Skeletal muscle tissue (tissue), 4 donors: ENCODE measurements around the gene BCL10. TPM values are rescaled to one million over a fixed set of nuclear protein-coding genes. Genes with fewer than 3 reads are reported as not detected.

Experiments
- H3K27ac ChIP-seq: one replicate; pipeline ENCODE4 v1.7.0; 2013; ENCODE audit warnings: mild to moderate bottlenecking, low read depth, low read length, inconsistent platforms
- H3K27me3 ChIP-seq, 3 donors: one replicate each; pipeline ENCODE4 v1.7.0; 2013; ENCODE audit warnings: low read length in 3 of 3; ENCODE audit not compliant: control insufficient read depth in 3 of 3, insufficient read depth in 3 of 3
- H3K36me3 ChIP-seq, 3 donors: one replicate each; pipeline ENCODE4 v1.7.0; 2013; ENCODE audit warnings: low read length in 3 of 3; ENCODE audit not compliant: control insufficient read depth in 3 of 3, insufficient read depth in 3 of 3
- H3K4me1 ChIP-seq, 3 donors: one replicate each; pipeline ENCODE4 v1.7.0; 2013; ENCODE audit warnings: low read length in 3 of 3, mild to moderate bottlenecking in 3 of 3; ENCODE audit not compliant: control insufficient read depth in 3 of 3, insufficient read depth in 3 of 3
- H3K4me3 ChIP-seq, 3 donors: one replicate each; pipeline ENCODE4 v1.7.0; 2013; ENCODE audit warnings: low read length in 3 of 3
- H3K9ac ChIP-seq, 3 donors: one replicate each; pipeline ENCODE4 v1.7.0; 2013; ENCODE audit warnings: low read length in 3 of 3, mild to moderate bottlenecking in 3 of 3, moderate library complexity in 2 of 3, low read depth in 1 of 3
- H3K9me3 ChIP-seq, 3 donors: one replicate each; pipeline ENCODE4 v1.7.0; 2013; ENCODE audit warnings: low read length in 3 of 3; ENCODE audit not compliant: control insufficient read depth in 3 of 3
- total RNA-seq: library from RNA; depleted of rRNA; stranded (reverse); fragments of >200 nt; gene quantifications from one replicate; pipeline ENCODE4 v1.2.3, GENCODE V29; 2014
- donor health status: Osteomylitis.

The BCL10 gene
- total RNA-seq, 1 donor from 2014 or later, result 15.7 TPM

- H3K4me1 ChIP-seq, result peaks cover 2 to 8% (median 4%) of the 10 kb centered on the region in 3 donors
- no peaks in the 10 kb centered on the region for H3K27me3 ChIP-seq
- no peak overlapping the region for H3K9ac ChIP-seq
- H3K9me3 ChIP-seq, result no peaks in the 10 kb centered on the region
- H3K4me3 ChIP-seq, result no peak overlapping the region
- no peaks in the 10 kb centered on the region for H3K36me3 ChIP-seq
- no peak overlapping the region for H3K27ac ChIP-seq
Observed at GRCh38 chr1:85303440-85304162, 27.2 kb upstream of the BCL10 start.

- Histone ChIP-seq H3K9me3 (no peaks in the 10 kb centered on the region), H3K27ac (no peak overlapping the region), H3K27me3 (no peaks in the 10 kb centered on the region), H3K9ac (no peak overlapping the region), H3K4me1 (peaks cover 8 to 13% (median 12%) of the 10 kb centered on the region in 3 donors), H3K4me3 (no peak overlapping the region), H3K36me3 (no peaks in the 10 kb centered on the region)
Observed at GRCh38 chr1:85300140-85300539, 23.7 kb upstream of the BCL10 start.

GRCh38 chr1:85297855-85298629 lies 21.6 kb upstream of the BCL10 start:
- peak overlapping the region; percentile 54 for H3K27ac ChIP-seq
- no peaks in the 10 kb centered on the region for H3K9me3 ChIP-seq
- H3K9ac ChIP-seq, result peak overlapping the region in 1 of 3 donors; percentile 40
- no peaks in the 10 kb centered on the region for H3K36me3 ChIP-seq
- H3K4me1 ChIP-seq, result peaks cover 8 to 13% (median 12%) of the 10 kb centered on the region in 3 donors
- peak overlapping the region in 2 of 3 donors; percentile 0 to 44 for H3K4me3 ChIP-seq
- no peaks in the 10 kb centered on the region for H3K27me3 ChIP-seq

- Histone ChIP-seq H3K4me3 (peak overlapping the region in 1 of 3 donors; percentile 44), H3K27me3 (no peaks in the 10 kb centered on the region), H3K4me1 (peaks cover 8 to 13% (median 12%) of the 10 kb centered on the region in 3 donors), H3K9ac (peak overlapping the region in 1 of 3 donors; percentile 40), H3K36me3 (no peaks in the 10 kb centered on the region), H3K27ac (peak overlapping the region; percentile 54), H3K9me3 (no peaks in the 10 kb centered on the region)
Observed at GRCh38 chr1:85297538-85297854, 21.1 kb upstream of the BCL10 start.

GRCh38 chr1:85296980-85297379 lies 20.5 kb upstream of the BCL10 start:
- Histone ChIP-seq H3K9ac (no peak overlapping the region), H3K27me3 (no peaks in the 10 kb centered on the region), H3K4me1 (peaks cover 8 to 13% (median 12%) of the 10 kb centered on the region in 3 donors), H3K4me3 (no peak overlapping the region), H3K36me3 (no peaks in the 10 kb centered on the region), H3K9me3 (no peaks in the 10 kb centered on the region), H3K27ac (peak overlapping the region; percentile 54)

GRCh38 chr1:85295654-85296053 lies 19.2 kb upstream of the BCL10 start:
- no peaks in the 10 kb centered on the region for H3K36me3 ChIP-seq
- no peak overlapping the region for H3K4me3 ChIP-seq
- no peak overlapping the region for H3K27ac ChIP-seq
- no peaks in the 10 kb centered on the region for H3K9me3 ChIP-seq
- peak overlapping the region in 1 of 3 donors; percentile 34 for H3K9ac ChIP-seq
- H3K27me3 ChIP-seq, result no peaks in the 10 kb centered on the region
- peaks cover 8 to 13% (median 12%) of the 10 kb centered on the region in 3 donors for H3K4me1 ChIP-seq

GRCh38 chr1:85295006-85295431 lies 18.6 kb upstream of the BCL10 start:
- H3K9ac ChIP-seq, result no peak overlapping the region
- no peak overlapping the region for H3K27ac ChIP-seq
- no peaks in the 10 kb centered on the region for H3K36me3 ChIP-seq
- peaks cover 8 to 13% (median 12%) of the 10 kb centered on the region in 3 donors for H3K4me1 ChIP-seq
- H3K4me3 ChIP-seq, result no peak overlapping the region
- H3K9me3 ChIP-seq, result no peaks in the 10 kb centered on the region
- no peaks in the 10 kb centered on the region for H3K27me3 ChIP-seq

- no peak overlapping the region for H3K9ac ChIP-seq
- H3K4me3 ChIP-seq, result no peak overlapping the region
- H3K27me3 ChIP-seq, result no peaks in the 10 kb centered on the region
- no peaks in the 10 kb centered on the region for H3K36me3 ChIP-seq
- H3K9me3 ChIP-seq, result no peaks in the 10 kb centered on the region
- H3K27ac ChIP-seq, result no peak overlapping the region
- no peaks in the 10 kb centered on the region for H3K4me1 ChIP-seq
Observed at GRCh38 chr1:85290826-85291225, 14.4 kb upstream of the BCL10 start.

- no peaks in the 10 kb centered on the region for H3K36me3 ChIP-seq
- H3K4me3 ChIP-seq, result no peak overlapping the region
- H3K4me1 ChIP-seq, result no peaks in the 10 kb centered on the region
- H3K9ac ChIP-seq, result no peak overlapping the region
- H3K9me3 ChIP-seq, result no peaks in the 10 kb centered on the region
- no peaks in the 10 kb centered on the region for H3K27me3 ChIP-seq
- no peak overlapping the region for H3K27ac ChIP-seq
Observed at GRCh38 chr1:85289848-85290335, 13.5 kb upstream of the BCL10 start.
